SK-N-DZ (cell line): ENCODE measurements around the gene CGRRF1. TPM values are rescaled to one million over a fixed set of nuclear protein-coding genes. Genes with fewer than 3 reads are reported as not detected.

ENCODE experiments used
- DNase-seq: peaks from one replicate; pipeline ENCODE4 v3.0.0-alpha.2; 2015; ENCODE audit warnings: low spot score
- polyA plus RNA-seq, 2 experiments: library from polyadenylated mRNA; depleted of rRNA; stranded (reverse); fragments of >200 nt; gene quantifications; 2 replicates each; pipeline ENCODE4 v1.2.3, GENCODE V29; 2014

CGRRF1 gene
- 15.2 and 17.8 TPM in 2 replicates for polyA plus RNA-seq (2014; cell fraction: cytosol; rRNA removed)
- polyA plus RNA-seq (2014; cell fraction: nucleus; rRNA removed) = 16.3 and 23.9 TPM in 2 replicates

- peak; percentile 95 for DNase-seq
Measured at GRCh38 chr14:54509546-54510501, at the start of gene CGRRF1. Gene CGRRF1, plus strand, starts transcription at chr14:54509906. Its CDS starts 54 bp downstream, at chr14:54509960.

DNA sequence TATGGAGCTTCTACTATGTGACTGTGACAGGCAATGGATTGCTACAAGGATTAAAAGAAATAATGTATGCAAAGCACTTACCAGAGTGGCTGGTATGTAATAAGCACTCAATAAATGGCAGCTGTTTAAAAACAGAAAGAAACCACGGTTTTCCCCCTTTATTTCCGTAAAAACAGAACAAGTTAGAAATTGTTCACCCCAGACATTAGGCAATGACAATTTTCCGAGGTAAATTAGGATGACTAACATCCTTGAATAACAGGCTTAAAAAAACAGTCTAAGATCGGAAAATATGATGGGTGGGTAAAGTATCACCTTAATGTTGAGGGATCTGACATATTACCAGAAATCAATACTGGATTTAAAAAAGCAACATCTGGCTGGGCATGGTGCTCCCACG is 47.7 kb upstream of the CGRRF1 start:
- DNase-seq = no peak

DNA sequence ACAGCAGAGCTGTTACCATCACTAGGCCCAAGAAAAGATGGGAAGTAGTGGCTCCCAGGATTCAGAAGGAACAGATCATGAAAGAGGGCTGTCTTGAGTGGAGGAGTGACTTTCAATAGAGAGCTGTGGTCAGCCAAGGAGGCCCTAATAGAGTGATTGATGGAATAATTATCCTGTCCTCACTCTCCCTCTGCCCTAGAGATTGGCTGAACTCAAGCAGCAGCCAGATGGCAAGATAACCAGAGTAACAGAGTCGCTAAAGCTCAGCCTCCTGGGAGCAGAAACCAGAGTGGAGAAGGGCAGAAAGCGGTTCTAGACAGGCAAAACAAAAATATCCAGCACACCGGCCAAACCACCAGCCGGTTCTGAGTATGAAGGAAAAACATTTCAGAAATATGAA is 44.1 kb upstream of the CGRRF1 start:
- DNase-seq = peak; percentile 83

GRCh38 chr14:54467280-54467679 is 42.4 kb upstream of the CGRRF1 start:
- no peak for DNase-seq

- no peak for DNase-seq
Measured at GRCh38 chr14:54470701-54471100, 39.0 kb upstream of the CGRRF1 start.

DNA sequence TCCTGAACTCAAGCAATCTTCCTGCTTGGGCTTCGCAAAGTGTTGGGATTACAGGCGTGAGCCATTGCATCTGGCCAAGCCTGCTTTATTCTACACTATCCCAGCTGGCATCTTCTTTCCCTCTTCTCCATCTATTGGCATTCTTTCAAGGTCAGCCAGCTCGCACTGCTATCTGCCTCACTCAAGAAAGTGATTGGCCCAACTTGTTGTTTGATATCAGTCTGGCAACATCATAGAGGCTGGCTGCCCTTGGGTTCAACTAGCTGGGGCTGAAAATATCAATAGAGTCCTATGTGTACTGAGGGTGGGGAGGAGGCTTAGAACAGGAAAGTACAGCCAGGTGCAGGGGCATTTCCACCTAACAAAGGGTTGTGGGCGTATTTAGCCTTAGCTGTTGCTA is 38.1 kb upstream of the CGRRF1 start:
- DNase-seq = no peak

GRCh38 chr14:54472315-54472714 is 37.4 kb upstream of the CGRRF1 start:
- DNase-seq = no peak

GRCh38 chr14:54474232-54474793 is 35.4 kb upstream of the CGRRF1 start:
- no peak for DNase-seq

DNA sequence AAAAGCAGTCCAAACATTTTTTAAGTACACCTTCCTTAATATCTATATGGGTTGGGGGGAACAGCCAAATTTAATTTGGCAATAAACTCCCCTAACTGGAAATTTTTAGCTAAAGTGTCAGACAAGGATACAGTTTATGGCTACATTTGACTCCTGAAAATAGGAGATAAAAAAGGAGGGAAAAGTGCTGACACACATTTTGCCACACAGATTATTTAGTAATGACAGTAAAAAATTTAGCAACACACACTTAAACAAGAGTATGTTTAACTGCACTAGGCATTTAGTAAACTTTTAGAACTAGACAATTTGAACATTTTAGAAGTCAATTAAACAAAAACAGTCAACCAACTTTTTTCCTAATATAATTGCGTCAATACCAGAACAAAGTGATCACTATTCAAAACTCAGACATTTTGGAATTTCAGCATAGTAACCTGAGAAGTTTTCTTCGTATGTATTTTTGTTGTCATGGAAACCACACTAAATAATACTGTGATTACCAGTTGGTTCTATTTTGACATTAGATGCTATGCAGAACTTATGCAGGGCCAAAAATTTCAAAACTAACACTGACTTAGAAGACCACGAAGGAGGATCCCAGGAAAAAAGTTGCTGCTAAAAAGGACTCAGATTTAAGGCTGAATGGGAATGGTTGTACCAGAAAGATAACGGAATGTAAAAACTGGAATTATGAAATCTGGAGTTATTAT is 34.4 kb upstream of the CGRRF1 start:
- no peak for DNase-seq

- DNase-seq = no peak
Measured at GRCh38 chr14:54475911-54476310, 33.8 kb upstream of the CGRRF1 start.

DNA sequence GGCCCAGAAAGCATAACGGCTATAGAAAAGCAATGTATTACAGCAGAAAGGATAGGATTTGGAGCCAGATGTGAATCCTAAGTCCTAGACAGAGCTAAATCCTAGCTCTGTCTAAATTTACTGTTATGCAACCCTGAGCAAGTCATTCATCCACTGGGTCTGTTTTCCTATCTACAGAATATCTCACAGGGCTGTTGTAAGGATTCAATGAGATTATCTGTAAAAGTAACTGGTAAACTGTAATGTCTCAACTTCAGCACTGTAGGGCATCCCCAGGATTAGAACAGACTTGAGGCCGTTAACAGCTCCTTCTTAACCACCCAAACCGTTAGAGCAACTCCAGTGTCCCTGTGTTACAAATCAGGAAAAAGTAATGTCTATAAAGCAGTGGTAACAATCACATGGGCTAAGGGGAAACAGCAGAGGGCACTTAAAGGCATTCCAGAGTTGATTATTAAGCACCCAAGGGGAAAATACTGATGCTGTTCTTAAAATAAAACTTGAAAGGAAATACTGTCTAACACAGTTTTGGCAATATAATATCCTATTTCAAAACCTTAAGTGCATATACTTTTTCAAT is 31.0 kb upstream of the CGRRF1 start:
- DNase-seq = no peak

DNA sequence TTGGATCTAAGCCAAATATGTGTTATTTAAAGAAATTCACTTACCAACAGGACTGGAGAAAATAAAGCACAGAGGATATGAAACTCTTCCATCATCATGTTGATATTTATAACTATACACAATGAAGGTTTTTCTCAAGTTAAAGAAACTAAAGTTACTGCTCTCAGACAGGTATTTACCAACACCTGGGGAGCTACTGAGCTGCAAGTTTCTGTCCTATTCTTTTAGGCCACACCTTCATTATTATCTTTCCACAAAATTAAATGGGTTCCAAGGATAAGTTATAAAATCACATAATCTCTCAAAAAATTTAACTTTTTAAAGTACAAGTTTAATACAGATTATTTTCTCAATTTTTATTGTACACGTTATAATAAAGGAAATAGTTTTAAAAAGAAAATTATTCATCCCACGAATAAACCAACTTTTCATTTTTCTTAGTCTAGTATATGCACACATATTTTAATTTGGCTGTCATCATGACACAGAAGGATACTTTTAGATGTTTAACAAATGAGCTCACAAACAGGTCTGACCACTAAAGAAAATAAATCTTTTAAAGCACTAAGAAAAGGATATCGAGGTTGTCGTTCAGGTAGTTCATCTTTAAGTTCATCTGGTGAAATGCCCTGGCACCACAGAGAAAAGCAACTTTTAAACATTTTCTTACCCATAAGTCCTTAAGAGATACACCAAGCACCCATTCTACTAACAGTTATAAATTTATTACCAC is 28.7 kb upstream of the CGRRF1 start:
- DNase-seq = no peak

DNA sequence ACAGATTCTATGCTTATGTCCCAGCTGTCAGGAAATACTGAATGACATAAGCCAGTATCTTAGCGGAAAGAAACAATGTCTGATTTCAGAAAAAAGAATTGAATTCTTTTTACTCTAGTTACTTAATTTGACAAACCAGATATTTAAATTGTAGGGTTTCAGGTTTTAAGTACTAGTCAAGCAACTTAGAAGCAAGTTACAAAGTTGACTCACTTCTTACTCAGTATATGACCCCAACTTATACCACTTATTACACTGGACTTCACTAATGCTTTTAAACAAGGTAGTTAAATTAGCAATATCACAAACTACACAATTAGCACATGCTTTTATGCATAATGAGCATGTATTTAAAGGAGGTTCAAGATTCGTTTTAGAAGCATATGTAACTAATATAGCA is 28.0 kb upstream of the CGRRF1 start:
- no peak for DNase-seq

DNA sequence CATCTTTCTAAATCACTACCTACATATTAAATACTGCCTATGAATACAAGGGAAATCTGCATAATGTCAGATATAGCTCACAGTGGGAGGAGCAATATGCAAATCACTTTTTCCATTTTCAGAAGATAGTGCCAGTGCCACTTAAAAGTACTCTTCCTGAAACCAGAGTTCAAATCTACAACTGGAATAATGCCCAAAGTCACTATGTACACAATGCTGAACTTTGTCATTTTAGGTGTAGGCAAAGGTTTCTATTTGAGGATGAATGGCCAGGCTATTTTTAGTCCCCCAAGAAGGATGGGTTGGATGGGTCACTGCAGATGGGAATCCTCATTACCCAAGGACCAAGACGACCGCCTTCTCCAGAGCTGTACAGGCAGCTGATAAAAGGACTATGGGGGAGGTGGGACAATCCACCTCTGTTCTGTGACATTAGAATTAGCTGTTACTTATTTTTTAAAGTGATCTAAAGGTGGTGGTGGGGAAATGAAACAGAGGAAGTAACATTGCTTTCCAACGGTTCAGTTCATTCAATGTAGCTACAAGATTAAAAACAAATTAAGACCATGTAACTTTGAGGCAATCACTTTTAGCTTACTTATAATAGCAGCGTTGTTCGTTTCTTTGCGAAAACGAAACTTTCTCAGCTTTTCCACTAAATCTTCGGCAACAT is 26.5 kb upstream of the CGRRF1 start:
- DNase-seq = no peak

DNA sequence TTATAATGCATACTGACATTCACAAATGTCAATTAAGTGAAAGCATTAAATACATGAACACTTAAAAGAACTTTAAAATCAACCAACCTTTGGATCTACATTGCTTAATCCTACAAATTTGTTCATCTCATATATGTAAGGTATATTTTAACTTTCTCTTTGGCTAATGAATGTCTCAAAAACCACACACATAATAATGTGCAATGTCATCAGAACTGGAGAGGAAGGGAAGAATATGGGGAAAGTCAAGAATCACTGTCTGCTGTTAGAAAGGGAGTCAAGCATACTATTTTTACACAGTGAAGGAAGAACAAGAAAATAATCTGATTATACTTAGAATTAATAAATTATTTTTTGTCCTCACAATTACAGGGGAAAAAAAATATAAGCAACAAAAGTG is 25.9 kb upstream of the CGRRF1 start:
- no peak for DNase-seq

- no peak for DNase-seq
Measured at GRCh38 chr14:54486685-54487084, 23.0 kb upstream of the CGRRF1 start.

DNA sequence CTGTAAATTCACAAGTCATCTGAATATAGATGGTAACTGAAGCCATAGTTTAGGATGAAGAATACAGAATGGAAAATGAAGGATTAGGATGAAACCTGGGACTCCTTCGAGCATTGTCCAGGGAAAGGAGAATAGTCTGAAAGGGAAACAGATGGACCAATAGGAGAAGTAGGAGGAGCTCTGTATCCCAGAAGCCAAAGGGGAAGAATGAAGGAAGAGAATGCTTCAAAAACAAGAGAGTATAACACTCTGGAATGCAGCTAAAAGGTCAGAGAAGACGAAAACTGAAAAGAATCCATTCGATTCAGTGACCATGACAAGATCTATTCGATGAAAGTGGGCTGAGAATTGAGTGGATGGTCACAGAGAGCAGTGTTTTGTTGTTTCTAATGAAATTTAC is 21.9 kb upstream of the CGRRF1 start:
- no peak for DNase-seq

GRCh38 chr14:54488318-54488645 is 21.4 kb upstream of the CGRRF1 start:
- DNase-seq = no peak

DNA sequence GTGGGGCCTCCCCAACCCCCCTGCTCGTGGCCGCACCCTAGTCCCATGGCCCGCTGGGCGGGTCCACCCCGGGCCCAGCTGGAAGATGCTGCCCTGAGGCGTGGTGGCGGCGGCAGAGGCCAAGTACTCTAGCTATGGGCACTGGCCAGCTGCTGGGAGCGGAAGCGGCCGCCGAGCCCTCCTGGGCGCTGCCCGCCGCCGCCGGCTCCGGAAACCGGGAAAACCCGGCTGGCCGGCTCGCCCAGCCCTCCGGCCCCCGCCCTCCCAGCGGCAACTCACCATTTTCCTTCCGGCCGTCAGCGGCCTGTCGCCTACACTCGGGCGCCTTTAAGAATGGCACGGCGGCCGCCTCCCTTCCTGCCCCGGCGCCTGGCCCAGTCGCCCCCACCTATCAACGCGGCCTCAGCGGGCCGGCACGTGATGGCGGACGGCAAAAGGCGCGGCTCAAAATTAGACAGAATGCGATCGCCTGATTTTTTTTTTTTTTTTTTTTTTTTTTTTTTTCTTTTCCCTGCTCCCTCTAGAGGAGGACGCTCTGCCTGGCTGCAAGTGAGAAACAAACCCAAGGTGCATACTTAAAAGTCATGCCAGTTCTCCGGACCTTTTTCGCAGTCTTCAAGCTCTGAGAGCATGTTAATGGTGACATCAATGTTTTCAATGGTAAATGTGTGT is 20.9 kb upstream of the CGRRF1 start, which contains the start of gene GMFB:
GMFB (minus strand) TSS at position 335 of the 672 bp plus-strand sequence; CDS start at position 282, 53 bp downstream.
- peak; percentile 87 for DNase-seq

DNA sequence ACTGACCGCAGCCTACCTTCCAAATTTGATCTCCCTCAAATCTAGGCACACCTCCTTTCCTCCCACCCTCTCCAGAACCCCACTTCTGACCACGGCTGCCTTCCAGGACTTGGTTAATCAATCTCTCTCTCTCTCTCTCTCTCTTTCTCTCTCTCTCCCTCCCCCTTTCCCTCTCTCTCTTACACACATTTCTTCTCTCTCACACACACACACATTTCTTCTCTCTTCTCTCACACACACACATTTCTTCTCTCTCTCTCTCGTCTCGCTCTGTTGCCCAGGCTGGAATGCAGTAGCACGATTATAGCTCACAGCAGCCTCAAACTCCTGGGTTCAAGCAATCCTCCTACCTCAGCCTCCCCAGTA is 20.4 kb upstream of the CGRRF1 start:
- no peak for DNase-seq
